Mesenchymal stem cell (in vitro differentiated cells and primary cell): ENCODE results near the gene P2RX4.

Experiments used
- DNase-seq: peaks from one replicate; pipeline ENCODE4 v3.0.0-alpha.2; 2013
- H2AFZ ChIP-seq: one replicate; pipeline ENCODE4 v1.6.1; 2013; ENCODE audit warnings: low read depth, mild to moderate bottlenecking, control low read depth, inconsistent platforms, low read length, moderate library complexity
- H2AK5ac ChIP-seq: 2 replicates; pipeline ENCODE4 v1.6.1; 2013; ENCODE audit warnings: low read length, moderate library complexity, mild to moderate bottlenecking, inconsistent platforms; ENCODE audit not compliant: severe bottlenecking
- H2BK120ac ChIP-seq: one replicate; pipeline ENCODE4 v1.6.1; 2013; ENCODE audit warnings: low read depth, mild to moderate bottlenecking, inconsistent platforms, low read length, moderate library complexity
- H2BK12ac ChIP-seq, 2 experiments: one replicate each; pipeline ENCODE4 v1.6.1; 2013; ENCODE audit warnings: inconsistent platforms in 2 of 2, low read length in 2 of 2, mild to moderate bottlenecking in 2 of 2, moderate library complexity in 2 of 2, control low read depth in 1 of 2
- H2BK15ac ChIP-seq: one replicate; pipeline ENCODE4 v1.6.1; 2013; ENCODE audit warnings: mild to moderate bottlenecking, low read depth, inconsistent platforms; ENCODE audit not compliant: poor library complexity, severe bottlenecking
- H2BK5ac ChIP-seq: 2 replicates; pipeline ENCODE4 v1.6.1; 2013; ENCODE audit warnings: low read depth, mild to moderate bottlenecking, low read length, control low read depth, inconsistent platforms; ENCODE audit not compliant: poor library complexity, severe bottlenecking
- H3K14ac ChIP-seq, 2 experiments: one replicate each; pipeline ENCODE4 v1.6.1; 2013; ENCODE audit warnings: inconsistent platforms in 2 of 2, low read length in 2 of 2, control low read depth in 1 of 2, mild to moderate bottlenecking in 1 of 2, moderate library complexity in 1 of 2
- H3K18ac ChIP-seq, 2 experiments: one replicate each; pipeline ENCODE4 v1.6.1; 2013; ENCODE audit warnings: inconsistent platforms in 2 of 2, low read length in 2 of 2, control low read depth in 1 of 2, low read depth in 1 of 2, mild to moderate bottlenecking in 1 of 2
- H3K23ac ChIP-seq, 2 experiments: one replicate each; pipeline ENCODE4 v1.6.1; 2013; ENCODE audit warnings: inconsistent platforms in 2 of 2, low read length in 2 of 2, mild to moderate bottlenecking in 2 of 2, moderate library complexity in 2 of 2, control low read depth in 1 of 2
- H3K27ac ChIP-seq: 2 replicates; pipeline ENCODE4 v1.5.1; 2013; ENCODE audit warnings: mild to moderate bottlenecking, moderate library complexity, low read length, control low read depth, inconsistent platforms; ENCODE audit not compliant: poor library complexity, severe bottlenecking
- H3K27me3 ChIP-seq, 2 experiments: 2 replicates each; pipeline versions ENCODE4 v1.6.1 to v1.7.0; 2013; ENCODE audit warnings: low read length in 2 of 2, mild to moderate bottlenecking in 2 of 2, moderate library complexity in 2 of 2, control low read depth in 1 of 2, inconsistent platforms in 1 of 2; ENCODE audit not compliant: control insufficient read depth in 1 of 2, insufficient read depth in 1 of 2
- H3K36me3 ChIP-seq, 2 experiments: 2 replicates each; pipeline versions ENCODE4 v1.6.1 to v1.7.0; 2013; ENCODE audit warnings: low read length in 2 of 2, control low read depth in 1 of 2, inconsistent platforms in 1 of 2, low read depth in 1 of 2, mild to moderate bottlenecking in 1 of 2; ENCODE audit not compliant: insufficient read depth in 2 of 2, control insufficient read depth in 1 of 2
- H3K4ac ChIP-seq, 2 experiments: one replicate each; pipeline ENCODE4 v1.6.1; 2013; ENCODE audit warnings: inconsistent platforms in 2 of 2, low read length in 2 of 2, mild to moderate bottlenecking in 2 of 2, moderate library complexity in 2 of 2, control low read depth in 1 of 2, low read depth in 1 of 2
- H3K4me1 ChIP-seq: 2 replicates; pipeline ENCODE4 v1.6.1; 2013; ENCODE audit warnings: low read depth, low read length, control low read depth; ENCODE audit not compliant: control insufficient read depth, insufficient read depth
- H3K4me2 ChIP-seq: 2 replicates; pipeline ENCODE4 v1.6.1; 2013; ENCODE audit warnings: low read length, mild to moderate bottlenecking, inconsistent platforms; ENCODE audit not compliant: poor library complexity, severe bottlenecking
- H3K4me3 ChIP-seq, 2 experiments: 2 replicates each; pipeline versions ENCODE4 v1.5.1 to v1.7.0; 2013; ENCODE audit warnings: low read length in 2 of 2, mild to moderate bottlenecking in 2 of 2, control low read depth in 1 of 2, low read depth in 1 of 2; ENCODE audit not compliant: insufficient read depth in 1 of 2
- H3K79me1 ChIP-seq: replicated peaks from 2 replicates; pipeline ENCODE4 v1.6.1; 2013; ENCODE audit warnings: mild to moderate bottlenecking, control low read depth, low read length, inconsistent platforms; ENCODE audit not compliant: poor library complexity, severe bottlenecking
- H3K9ac ChIP-seq: 2 replicates; pipeline ENCODE4 v1.7.0; 2013; ENCODE audit warnings: mild to moderate bottlenecking, low read length, moderate library complexity
- H3K9me3 ChIP-seq: 2 replicates; pipeline ENCODE4 v1.7.0; 2013; ENCODE audit warnings: mild to moderate bottlenecking, low read length; ENCODE audit not compliant: control insufficient read depth
- H4K8ac ChIP-seq: one replicate; pipeline ENCODE4 v1.6.1; 2013; ENCODE audit warnings: inconsistent platforms, mild to moderate bottlenecking, low read length, moderate library complexity
- H4K91ac ChIP-seq: one replicate; pipeline ENCODE4 v1.6.1; 2013; ENCODE audit warnings: mild to moderate bottlenecking, low read length, inconsistent platforms
- WGBS: methylation state at CpG from one replicate; pipeline ENCODE4 v1.1.7; 2013; ENCODE audit warnings: mixed read lengths; 5-methylcytosine and 5-hydroxymethylcytosine counted together

Gene P2RX4

DNA sequence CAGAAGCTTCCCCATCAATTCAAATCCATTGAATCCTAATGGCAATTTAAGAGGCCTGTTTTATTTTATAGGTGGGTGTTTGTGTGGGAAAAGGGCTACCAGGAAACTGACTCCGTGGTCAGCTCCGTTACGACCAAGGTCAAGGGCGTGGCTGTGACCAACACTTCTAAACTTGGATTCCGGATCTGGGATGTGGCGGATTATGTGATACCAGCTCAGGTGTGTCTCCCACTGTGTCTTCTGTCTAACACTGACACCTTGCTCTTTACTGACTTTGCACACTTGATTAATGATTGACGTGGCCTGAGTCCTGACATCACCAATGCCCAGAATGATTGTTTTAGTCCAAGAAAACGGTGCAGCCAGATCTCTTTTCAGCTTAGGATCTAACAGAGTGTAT, 7.1 kb downstream of the P2RX4 start:
- no peak overlapping the region for H4K8ac ChIP-seq
- H3K23ac ChIP-seq = no peak overlapping the region
- H2AFZ ChIP-seq = no peak overlapping the region
- no peak overlapping the region for H2BK5ac ChIP-seq
- no peak for DNase-seq
- H3K18ac ChIP-seq = no peak overlapping the region
- H3K9me3 ChIP-seq = no peaks in the 10 kb centered on the region
- no peak overlapping the region for H3K4me3 ChIP-seq
- H3K4me1 ChIP-seq = peaks cover 8% of the 10 kb centered on the region
- no peak overlapping the region for H4K91ac ChIP-seq
- no peak overlapping the region for H2AK5ac ChIP-seq
- H3K36me3 ChIP-seq = peaks cover 5 to 7% of the 10 kb centered on the region in 2 experiments
- no peak overlapping the region for H2BK12ac ChIP-seq
- no peaks in the 10 kb centered on the region for H3K27me3 ChIP-seq
- H2BK15ac ChIP-seq = no peak overlapping the region
- H3K27ac ChIP-seq = no peak overlapping the region
- no peak overlapping the region for H3K4me2 ChIP-seq
- no peak overlapping the region for H3K4ac ChIP-seq
- 88% methylated on average over 8 of the region's 8 CpGs for WGBS
- no peak overlapping the region for H3K14ac ChIP-seq
- H2BK120ac ChIP-seq = no peak overlapping the region
- H3K9ac ChIP-seq = no peak overlapping the region
- peaks cover 1% of the 10 kb centered on the region for H3K79me1 ChIP-seq

DNA sequence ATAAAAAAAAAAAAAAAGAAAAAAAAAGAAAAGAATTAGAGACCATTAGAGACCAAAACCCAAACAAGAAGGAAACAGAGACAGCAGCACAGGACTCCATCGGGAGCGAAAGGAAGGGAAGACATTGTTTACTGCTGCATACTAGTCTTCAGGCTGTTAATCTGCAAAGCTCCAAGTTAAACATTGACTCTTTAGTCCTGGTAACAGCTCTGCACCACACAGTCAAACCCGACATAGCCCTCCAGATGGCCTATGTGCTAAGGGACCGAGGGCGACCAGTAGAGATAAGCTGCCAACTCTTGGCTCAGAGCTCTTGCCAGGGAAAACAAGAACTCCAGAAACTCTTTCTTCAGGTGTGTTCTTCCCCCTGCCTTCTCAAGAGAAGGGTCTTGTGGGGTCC, 7.8 kb downstream of the P2RX4 start:
- Histone ChIP-seq H3K4me2 (no peak overlapping the region), H3K4ac (no peak overlapping the region), H3K14ac (no peak overlapping the region), H2BK120ac (no peak overlapping the region), H4K91ac (no peak overlapping the region), H2BK5ac (no peak overlapping the region), H3K27me3 (no peaks in the 10 kb centered on the region), H4K8ac (no peak overlapping the region), H2AK5ac (no peak overlapping the region), H3K9ac (no peak overlapping the region), H3K9me3 (no peaks in the 10 kb centered on the region), H3K4me3 (no peak overlapping the region), H3K18ac (no peak overlapping the region), H3K36me3 (peaks cover 6 to 7% of the 10 kb centered on the region in 2 experiments), H3K79me1 (peaks cover 1% of the 10 kb centered on the region), H2BK12ac (no peak overlapping the region), H3K4me1 (peaks cover 8% of the 10 kb centered on the region), H2BK15ac (no peak overlapping the region), H3K23ac (no peak overlapping the region), H2AFZ (no peak overlapping the region), H3K27ac (no peak overlapping the region)
- 96% methylated on average over 5 of the region's 5 CpGs for WGBS
- no peak for DNase-seq

DNA sequence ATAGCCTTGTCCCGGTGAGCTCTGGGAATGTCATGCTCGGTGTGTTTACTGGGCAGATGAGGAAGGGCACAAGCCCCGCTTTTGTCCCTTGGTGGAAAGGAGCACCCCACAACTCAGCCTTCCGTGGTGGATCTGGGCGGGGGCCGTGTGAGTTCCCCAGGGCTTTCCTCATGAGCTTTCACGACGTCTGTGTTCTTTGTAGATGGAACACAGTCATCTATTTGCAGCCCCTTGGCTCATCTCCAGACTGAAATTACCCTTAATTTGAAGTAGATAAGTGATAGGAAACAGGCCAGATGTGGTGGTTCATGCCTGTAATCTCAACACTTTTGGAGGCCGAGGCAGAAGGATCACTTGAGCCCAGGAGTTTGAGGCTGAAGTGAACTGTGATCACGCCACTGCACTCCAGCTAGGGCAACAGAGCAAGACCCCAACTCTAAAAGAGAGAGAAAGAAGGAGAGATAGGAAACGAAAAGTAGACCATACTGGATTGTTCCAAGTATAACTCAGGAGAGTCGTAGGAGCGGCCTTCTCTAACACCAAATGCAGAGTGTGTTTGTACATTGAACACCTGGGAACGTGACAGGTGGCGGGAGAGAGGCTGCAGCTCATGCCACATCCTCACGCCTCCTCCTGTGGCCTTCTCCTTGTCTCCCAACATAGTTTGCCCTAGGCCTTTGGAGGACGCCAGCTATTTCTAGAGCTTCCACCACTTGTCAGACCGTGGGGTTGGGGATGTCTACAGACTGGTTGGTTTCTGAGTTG, 8.8 kb downstream of the P2RX4 start:
- H3K4me2 ChIP-seq = no peak overlapping the region
- 92% methylated on average over 18 of the region's 18 CpGs for WGBS

DNA sequence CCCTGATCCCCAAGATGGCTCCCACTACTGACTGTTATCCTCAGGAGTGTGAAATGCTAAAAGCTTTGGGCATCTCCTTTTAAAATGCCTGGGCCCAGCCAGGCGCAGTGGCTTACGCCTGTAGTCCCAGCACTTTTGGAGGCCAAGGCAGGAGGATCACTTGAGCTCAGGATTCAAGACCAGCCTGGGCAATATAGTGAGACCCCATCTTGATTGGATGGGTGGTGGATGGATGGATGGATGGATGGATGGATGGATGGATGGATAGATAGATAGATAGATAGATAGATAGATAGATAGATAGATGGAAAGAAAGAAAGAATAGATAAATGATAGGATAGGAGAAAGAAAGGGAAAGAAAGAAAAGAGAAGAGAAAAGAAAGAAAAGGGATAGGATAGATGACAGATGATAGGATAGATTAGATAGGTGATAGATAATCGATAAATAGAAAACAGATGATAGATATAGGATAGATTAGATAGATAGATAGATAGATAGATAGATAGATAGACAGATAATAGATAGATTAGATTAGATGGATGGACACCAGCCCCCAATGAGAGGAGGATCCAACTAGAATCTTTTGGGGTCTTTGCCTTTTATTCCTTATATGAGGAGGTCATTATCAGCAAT, 9.5 kb downstream of the P2RX4 start:
- Histone ChIP-seq H3K4me1 (peaks cover 8% of the 10 kb centered on the region), H4K8ac (no peak overlapping the region), H3K4me3 (no peak overlapping the region), H3K27ac (no peak overlapping the region), H3K9ac (no peak overlapping the region), H3K18ac (no peak overlapping the region), H2AK5ac (no peak overlapping the region), H3K27me3 (no peaks in the 10 kb centered on the region), H2AFZ (no peak overlapping the region), H3K36me3 (peaks cover 8 to 11% of the 10 kb centered on the region in 2 experiments), H2BK12ac (no peak overlapping the region), H2BK5ac (no peak overlapping the region), H4K91ac (no peak overlapping the region), H3K4ac (no peak overlapping the region), H3K79me1 (no peaks in the 10 kb centered on the region), H3K4me2 (no peak overlapping the region), H2BK15ac (no peak overlapping the region), H2BK120ac (no peak overlapping the region), H3K9me3 (no peaks in the 10 kb centered on the region), H3K14ac (no peak overlapping the region), H3K23ac (no peak overlapping the region)
- 97% methylated on average over 3 of the region's 3 CpGs for WGBS
- no peak for DNase-seq

More for the DNA sequence above, 8.8 kb downstream of the P2RX4 start:
- Histone ChIP-seq H3K36me3 (peaks cover 8 to 11% of the 10 kb centered on the region in 2 experiments), H3K4ac (no peak overlapping the region), H2BK12ac (no peak overlapping the region), H3K18ac (no peak overlapping the region), H3K9me3 (no peaks in the 10 kb centered on the region), H4K8ac (no peak overlapping the region), H3K9ac (no peak overlapping the region), H3K4me1 (peaks cover 8% of the 10 kb centered on the region), H2AK5ac (no peak overlapping the region), H3K23ac (no peak overlapping the region), H3K4me3 (no peak overlapping the region), H3K27ac (no peak overlapping the region), H3K27me3 (no peaks in the 10 kb centered on the region), H2BK15ac (no peak overlapping the region), H2AFZ (no peak overlapping the region), H3K79me1 (peaks cover under 1% of the 10 kb centered on the region), H3K14ac (no peak overlapping the region), H2BK5ac (no peak overlapping the region), H2BK120ac (no peak overlapping the region), H4K91ac (no peak overlapping the region)
- DNase-seq = no peak
